Mucosa of descending colon (tissue), 3 donors: ENCODE data around the gene PPP2R5B. TPM values are rescaled to one million over a fixed set of nuclear protein-coding genes. Genes with fewer than 3 reads are reported as not detected.
A peak's percentile ranks its signal among the peaks of the same experiment; 100 is the strongest.

Experiments used
- ATAC-seq: fragments of 200-7000 bp; cut with Tn5 transposase; one replicate; pipeline ENCODE4 v1.9.1; 2020; ENCODE audit warnings: mild to moderate bottlenecking, moderate library complexity
- DNase-seq, 3 donors: peaks; one replicate each; pipeline ENCODE4 v3.0.0-alpha.2; 2020
- H3K36me3 ChIP-seq: fragments of 200-600 bp; one replicate; pipeline ENCODE4 v1.8.0; 2021; ENCODE audit warnings: low read depth, mild to moderate bottlenecking
- H3K4me1 ChIP-seq: fragments of 200-600 bp; one replicate; pipeline ENCODE4 v1.8.0; 2021; ENCODE audit warnings: low read depth, mild to moderate bottlenecking
- H3K4me3 ChIP-seq: fragments of 200-600 bp; one replicate; pipeline ENCODE4 v1.8.0; 2021; ENCODE audit warnings: mild to moderate bottlenecking
- H3K9me3 ChIP-seq: fragments of 200-600 bp; one replicate; pipeline ENCODE4 v1.8.0; 2021; ENCODE audit warnings: mild to moderate bottlenecking
- CTCF ChIP-seq: fragments of 200-600 bp; IDR thresholded peaks from one replicate; pipeline ENCODE4 v1.8.0; 2022; ENCODE audit warnings: antibody characterized with exemption, mild to moderate bottlenecking
- intact Hi-C, 2 donors: fragments of 100-400 bp; cut with DNase I in 1 of 2; cut with micrococcal nuclease in 1 of 2; formaldehyde crosslinking; loops; one replicate each; pipeline versions ENCODE4 v1.11.0 to v1.11.1; 2022; cut with DNase I, micrococcal nuclease
- total RNA-seq, 3 donors: library from RNA; stranded (reverse); fragmentation: NEBNext Ultra II Directional in 2 of 3; extraction: Animal tissue kit (Norgen Biotek cat#: 25700) in 2 of 3; gene quantifications; one replicate each; pipeline versions ENCODE4 v1.2.1 to v1.2.4, GENCODE V29; 2021 to 2023
- donor health status: DM: no; HTN: no; CAD: no; lungs with moderate emphysema.
- donor health status: DM: no; HTN: no; CAD: no.
- donor health status: DM: no; HTN: yes; CAD: no.

PPP2R5B gene
- total RNA-seq, 3 donors from 2014 or later, result 23.0 to 39.7 (median 23.2) TPM

GRCh38 chr11:64881476-64881875 is 43.0 kb upstream of the PPP2R5B start:
- intact Hi-C loops, result no loop called here
- H3K4me1 ChIP-seq, result peaks cover 24% of the 10 kb centered on the region
- H3K4me3 ChIP-seq, result no peak overlapping the region
- ATAC-seq (no peak), DNase-seq (no peak)
- no peak for TF ChIP-seq CTCF
- H3K9me3 ChIP-seq, result no peaks in the 10 kb centered on the region
- H3K36me3 ChIP-seq, result no peaks in the 10 kb centered on the region

GRCh38 chr11:64882243-64882642 is 42.2 kb upstream of the PPP2R5B start:
- ATAC-seq, result no peak
- peaks cover 18% of the 10 kb centered on the region for H3K4me1 ChIP-seq
- no peak for TF ChIP-seq CTCF
- H3K9me3 ChIP-seq, result no peaks in the 10 kb centered on the region
- H3K4me3 ChIP-seq, result no peak overlapping the region
- no peaks in the 10 kb centered on the region for H3K36me3 ChIP-seq
- intact Hi-C loops, result no loop called here
- DNase-seq, result no peak

GRCh38 chr11:64883575-64883974 is 40.9 kb upstream of the PPP2R5B start:
- no peak for TF ChIP-seq CTCF
- no peak for ATAC-seq
- H3K4me1 ChIP-seq, result peaks cover 19% of the 10 kb centered on the region
- H3K36me3 ChIP-seq, result no peaks in the 10 kb centered on the region
- intact Hi-C loops, result no loop called here
- H3K9me3 ChIP-seq, result no peaks in the 10 kb centered on the region
- peak in 1 of 3 donors; percentile 46 for DNase-seq
- no peak overlapping the region for H3K4me3 ChIP-seq

GRCh38 chr11:64884019-64884418 is 40.5 kb upstream of the PPP2R5B start:
- Histone ChIP-seq H3K4me1 (peaks cover 21% of the 10 kb centered on the region), H3K9me3 (no peaks in the 10 kb centered on the region), H3K4me3 (no peak overlapping the region), H3K36me3 (no peaks in the 10 kb centered on the region)
- no peak for TF ChIP-seq CTCF
- intact Hi-C loops, result no loop called here
- peak in 1 of 3 donors; percentile 51 for DNase-seq
- no peak for ATAC-seq

- DNase-seq, result no peak
- peak; percentile 26 for ATAC-seq
- H3K4me1 ChIP-seq, result peaks cover 20% of the 10 kb centered on the region
- no peak for TF ChIP-seq CTCF
- intact Hi-C loops, result no loop called here
- no peaks in the 10 kb centered on the region for H3K9me3 ChIP-seq
- no peak overlapping the region for H3K4me3 ChIP-seq
- H3K36me3 ChIP-seq, result no peaks in the 10 kb centered on the region
Measured at GRCh38 chr11:64885367-64886286, 38.9 kb upstream of the PPP2R5B start.
